IMR-90 (cell line): ENCODE measurements around the gene SIAH1. TPM values are rescaled to one million over a fixed set of nuclear protein-coding genes. Genes with fewer than 3 reads are reported as not detected.

Source experiments
- ATAC-seq: fragments of 200-7000 bp; cut with Tn5 transposase; 2 replicates; pipeline ENCODE4 v1.9.1; 2020; ENCODE audit warnings: low read depth, mild to moderate bottlenecking, moderate library complexity
- BruUV-seq: library from RNA; stranded (reverse); fragments of 400-500 nt; replicated peaks from 2 replicates; lab custom pipeline; 2021; lab: Mats Ljungman, UMichigan
- CTCF ChIA-PET: fragments of 300-600 bp; formaldehyde crosslinking; extraction: SDS; loops from one replicate; lab custom pipeline; 2021; ENCODE audit warnings: antibody characterized with exemption; lab: Yijun Ruan, JAX
- POLR2A ChIA-PET: fragments of 300-600 bp; sonication (Branson Sonifier 250); formaldehyde crosslinking; loops from one replicate; lab custom pipeline; 2022; ENCODE audit warnings: antibody characterized with exemption; ENCODE audit not compliant: unreplicated experiment; lab: Charles Lee
- DNase-seq: peaks from one replicate; pipeline ENCODE4 v3.0.0; 2013
- H2AFZ ChIP-seq: replicated peaks from 2 replicates; pipeline ENCODE3; 2013; ENCODE audit warnings: low read length, mild to moderate bottlenecking; ENCODE audit not compliant: poor library complexity
- H2AK5ac ChIP-seq: 2 replicates; pipeline ENCODE4 v1.6.1; 2013; ENCODE audit warnings: low read depth, low read length, inconsistent platforms
- H2AK9ac ChIP-seq: replicated peaks from 2 replicates; pipeline ENCODE3; 2013; ENCODE audit warnings: mild to moderate bottlenecking, low read depth, low read length, moderate library complexity; ENCODE audit not compliant: poor library complexity
- H2BK120ac ChIP-seq: 2 replicates; pipeline ENCODE4 v1.6.1; 2013; ENCODE audit warnings: low read depth, low read length, inconsistent platforms
- H2BK15ac ChIP-seq: 3 replicates; pipeline ENCODE4 v1.6.1; 2013; ENCODE audit warnings: low read depth, low read length, inconsistent platforms
- H2BK20ac ChIP-seq: 2 replicates; pipeline ENCODE4 v1.6.1; 2013; ENCODE audit warnings: low read depth, mild to moderate bottlenecking, inconsistent platforms, low read length, moderate library complexity
- H2BK5ac ChIP-seq: 2 replicates; pipeline ENCODE4 v1.6.1; 2013; ENCODE audit warnings: mild to moderate bottlenecking, low read depth, low read length, inconsistent platforms; ENCODE audit not compliant: poor library complexity, severe bottlenecking
- H3K14ac ChIP-seq: replicated peaks from 2 replicates; pipeline ENCODE4 v1.6.1; 2013; ENCODE audit warnings: low read depth, low read length, inconsistent platforms
- H3K18ac ChIP-seq: 2 replicates; pipeline ENCODE4 v1.6.1; 2013; ENCODE audit warnings: low read depth, low read length, control low read depth
- H3K23ac ChIP-seq: 2 replicates; pipeline ENCODE4 v1.6.1; 2013; ENCODE audit warnings: low read depth, low read length, inconsistent platforms
- H3K27ac ChIP-seq: 2 replicates; pipeline ENCODE4 v1.5.1; 2013; ENCODE audit warnings: mild to moderate bottlenecking, control low read depth, low read length; ENCODE audit not compliant: insufficient read depth
- H3K27me3 ChIP-seq: 2 replicates; pipeline ENCODE4 v1.6.1; 2013; ENCODE audit warnings: low read length; ENCODE audit not compliant: control insufficient read depth, insufficient read depth
- H3K36me3 ChIP-seq: 2 replicates; pipeline ENCODE4 v1.6.1; 2013; ENCODE audit warnings: low read length, mixed read lengths; ENCODE audit not compliant: control insufficient read depth, insufficient read depth
- H3K4ac ChIP-seq: 2 replicates; pipeline ENCODE4 v1.6.1; 2013; ENCODE audit warnings: low read depth, low read length, inconsistent platforms
- H3K4me1 ChIP-seq: 2 replicates; pipeline ENCODE4 v1.6.1; 2013; ENCODE audit warnings: low read length, mixed read lengths; ENCODE audit not compliant: control insufficient read depth, insufficient read depth
- H3K4me2 ChIP-seq: 2 replicates; pipeline ENCODE4 v1.6.1; 2013; ENCODE audit warnings: low read depth, mild to moderate bottlenecking, control low read depth, low read length, moderate library complexity
- H3K4me3 ChIP-seq: 2 replicates; pipeline ENCODE4 v1.5.1; 2013; ENCODE audit warnings: low read depth, mild to moderate bottlenecking, control low read depth, low read length, moderate library complexity; ENCODE audit not compliant: insufficient read depth
- H3K56ac ChIP-seq: 2 replicates; pipeline ENCODE4 v1.6.1; 2013; ENCODE audit warnings: low read length, inconsistent platforms; ENCODE audit not compliant: insufficient read depth; ENCODE audit errors: extremely low read depth
- H3K79me1 ChIP-seq, 2 experiments: 2 replicates each; pipeline ENCODE4 v1.6.1; 2013; ENCODE audit warnings: low read length in 2 of 2, inconsistent platforms in 1 of 2, low read depth in 1 of 2
- H3K9ac ChIP-seq: 2 replicates; pipeline ENCODE4 v1.6.1; 2013; ENCODE audit warnings: low read depth, low read length, control low read depth
- H3K9me1 ChIP-seq: 2 replicates; pipeline ENCODE4 v1.6.1; 2013; ENCODE audit warnings: low read length, inconsistent platforms; ENCODE audit not compliant: insufficient read depth
- H3K9me3 ChIP-seq: 2 replicates; pipeline ENCODE4 v1.6.1; 2013; ENCODE audit warnings: low read length; ENCODE audit not compliant: control insufficient read depth, insufficient read depth
- H4K20me1 ChIP-seq: 2 replicates; pipeline ENCODE4 v1.6.1; 2013; ENCODE audit warnings: low read length, inconsistent platforms; ENCODE audit not compliant: insufficient read depth
- H4K5ac ChIP-seq: 2 replicates; pipeline ENCODE4 v1.6.1; 2013; ENCODE audit warnings: mild to moderate bottlenecking, low read depth, low read length, control low read depth
- H4K8ac ChIP-seq, 2 experiments: 2 replicates each; pipeline ENCODE4 v1.6.1; 2013; ENCODE audit warnings: low read depth in 2 of 2, low read length in 2 of 2, control low read depth in 1 of 2, inconsistent platforms in 1 of 2
- H4K91ac ChIP-seq: 2 replicates; pipeline ENCODE4 v1.6.1; 2013; ENCODE audit warnings: low read depth, low read length, inconsistent platforms; ENCODE audit not compliant: insufficient read depth
- CEBPB ChIP-seq: IDR thresholded peaks from 2 replicates; pipeline ENCODE4 v1.6.1; 2012; ENCODE audit warnings: low read depth, low read length, improper control_type of control experiment
- SMC3 ChIP-seq: fragments of 150-350 bp; IDR thresholded peaks from 2 replicates; pipeline ENCODE4 v1.6.1; 2016; ENCODE audit warnings: low read depth, mild to moderate bottlenecking, antibody characterized with exemption, low read length, moderate library complexity
- WGBS, 2 experiments: methylation state at CpG; one replicate each; pipeline versions ENCODE4 v1.1.5 to v1.1.7; 2013; ENCODE audit warnings: missing lambda C conversion rate in 2 of 2; ENCODE audit not compliant: insufficient read length in 1 of 2; ENCODE audit errors: extremely low coverage in 2 of 2; 5-methylcytosine and 5-hydroxymethylcytosine counted together
- dilution Hi-C: fragments of 300-500 bp; cut with HindIII; formaldehyde crosslinking; loops from one replicate; pipeline ENCODE4 v1.14.3; 2018; ENCODE audit warnings: low sequenced_read_pairs; ENCODE audit not compliant: unreplicated experiment
- in situ Hi-C: fragments of 300-500 bp; cut with MboI; formaldehyde crosslinking; loops from 3 replicates; pipeline ENCODE4 v1.14.3; 2019; ENCODE audit warnings: low sequenced_read_pairs, inconsistent platforms, mixed read lengths
- intact Hi-C: fragments of 100-400 bp; cut with micrococcal nuclease; formaldehyde crosslinking; loops from 2 replicates; pipeline ENCODE4 v1.10.0; 2022
- polyA plus RNA-seq, 3 experiments: library from polyadenylated mRNA; depleted of rRNA; stranded (reverse); fragments of >200 nt; gene quantifications; 2 replicates each; pipeline ENCODE4 v1.2.3, GENCODE V29; 2012; ENCODE audit warnings: low replicate concordance in 1 of 3
- total RNA-seq: library from RNA; depleted of rRNA; stranded (reverse); fragments of >200 nt; gene quantifications from 2 replicates; pipeline ENCODE4 v1.2.3, GENCODE V29; 2012

The SIAH1 gene
- total and polyA plus RNA-seq, 2 of the 4 experiments (the other 2 are of a cell fraction) = 10.3 to 17.7 TPM

DNA sequence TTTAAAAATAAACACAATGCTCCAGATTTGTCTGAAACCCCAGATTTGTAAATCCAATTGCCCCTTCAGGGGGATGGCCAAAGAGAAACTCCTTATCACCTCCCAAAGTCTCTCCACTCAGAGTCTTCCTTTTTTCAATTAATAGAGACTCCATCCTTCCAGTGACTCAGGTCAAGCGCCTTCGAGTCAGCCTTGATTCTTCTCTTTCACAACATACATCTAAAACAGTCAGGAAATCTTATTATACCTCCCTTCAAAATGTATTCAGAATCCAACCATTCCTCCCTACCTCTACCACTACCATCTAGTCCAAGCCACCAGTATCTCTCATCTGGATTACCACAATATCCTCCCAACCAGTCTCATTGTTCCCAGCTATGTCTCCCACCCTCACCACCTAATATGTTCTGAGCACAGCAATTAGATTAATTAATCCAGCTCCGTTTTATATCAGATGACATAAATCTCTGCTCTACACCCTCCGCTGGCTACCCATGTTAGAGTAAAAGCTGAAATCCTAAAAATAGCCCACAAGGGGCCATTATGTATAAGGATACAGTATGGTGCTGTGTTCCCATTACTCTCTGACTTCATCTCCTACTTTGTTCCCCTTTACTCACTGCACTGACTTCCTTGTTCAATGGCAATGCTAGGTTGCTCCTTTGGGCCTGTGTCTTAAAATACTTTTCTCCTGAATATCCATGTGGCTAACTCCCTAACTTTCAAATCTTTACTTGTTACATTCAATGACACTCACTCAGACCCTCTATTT, 11.8 kb downstream of the SIAH1 start:
- no peak overlapping the region for H2BK20ac ChIP-seq
- peak overlapping the region; percentile 50; the same call in 1 of the 2 replicates for H2AK5ac ChIP-seq
- dilution Hi-C loops = no loop called here
- H2BK15ac ChIP-seq = no peak overlapping the region
- DNase-seq = peak; percentile 40
- peak overlapping the region; percentile 44 for H3K14ac ChIP-seq
- H3K23ac ChIP-seq = peak overlapping the region; percentile 71
- H3K9me1 ChIP-seq = peaks cover 13% of the 10 kb centered on the region
- no peak overlapping the region for H2BK120ac ChIP-seq
- H3K4me1 ChIP-seq = peaks cover 18% of the 10 kb centered on the region
- no peak overlapping the region for H2AFZ ChIP-seq
- H3K9ac ChIP-seq = no peak overlapping the region
- H3K4me2 ChIP-seq = 0 out of 2 replicates have a peak overlapping the region, but pooled peaks have one; percentile 14
- BruUV-seq = no TSS peak
- H3K18ac ChIP-seq = peak overlapping the region; percentile 16; the same call in 1 of the 2 replicates
- WGBS, 2 experiments = 81% methylated on average over 2 of the region's 4 CpGs; no CpG with 5 or more reads in 1 of the 2 experiments
- peaks cover 76% of the 10 kb centered on the region for H4K20me1 ChIP-seq
- H3K4ac ChIP-seq = peak overlapping the region; percentile 39; the same call in 1 of the 2 replicates
- H3K4me3 ChIP-seq = no peak overlapping the region
- H2AK9ac ChIP-seq = no peak overlapping the region
- ATAC-seq = peak; percentile 30; the same call in 1 of the 2 replicates
- no peak overlapping the region for H4K8ac ChIP-seq
- H4K5ac ChIP-seq = no peak overlapping the region
- no peak overlapping the region for H2BK5ac ChIP-seq
- no peak for TF ChIP-seq SMC3
- peak; percentile 54; the same call in 1 of the 2 replicates for TF ChIP-seq CEBPB
- intact Hi-C loops = no loop called here
- no peak overlapping the region for H3K56ac ChIP-seq
- H3K79me1 ChIP-seq = peaks cover 14 to 59% of the 10 kb centered on the region in 2 experiments; a peak in 3 of 4 replicates
- H4K91ac ChIP-seq = no peak overlapping the region
- ChIA-PET POLR2A (no interaction called here), CTCF (interaction anchor here (1.4 kb wide), 1 partner anchor 250 kb away, joined by 4 read pairs; no protein-coding TSS in a partner anchor)
- H3K27ac ChIP-seq = no peak overlapping the region
- H3K9me3 ChIP-seq = no peaks in the 10 kb centered on the region
- no peaks in the 10 kb centered on the region for H3K36me3 ChIP-seq
- in situ Hi-C loops = no loop called here
- H3K27me3 ChIP-seq = no peaks in the 10 kb centered on the region
